Prostate gland (tissue), 2 donors: ENCODE results near the gene NEO1.

Experiments used
- POLR2A ChIP-seq: fragments of 450-650 bp; IDR thresholded peaks from one replicate; pipeline ENCODE4 v1.6.1; 2016; ENCODE audit warnings: antibody characterized with exemption, mild to moderate bottlenecking
- TF ChIP-seq, protein P1 (sequence below), 4 experiments: fragments of 200-600 bp in 2 of 4; fragments of 450-650 bp in 2 of 4; sonication (generic) in 2 of 4; IDR thresholded peaks; 1 replicate in 3 of 4; 2 replicates in 1 of 4; pipeline ENCODE4 v1.5.1; 2016 to 2019; ENCODE audit warnings: antibody characterized with exemption in 4 of 4, mild to moderate bottlenecking in 2 of 4, moderate library complexity in 2 of 4

- TF ChIP-seq POLR2A: no peak
- TF ChIP-seq, protein P1, sequence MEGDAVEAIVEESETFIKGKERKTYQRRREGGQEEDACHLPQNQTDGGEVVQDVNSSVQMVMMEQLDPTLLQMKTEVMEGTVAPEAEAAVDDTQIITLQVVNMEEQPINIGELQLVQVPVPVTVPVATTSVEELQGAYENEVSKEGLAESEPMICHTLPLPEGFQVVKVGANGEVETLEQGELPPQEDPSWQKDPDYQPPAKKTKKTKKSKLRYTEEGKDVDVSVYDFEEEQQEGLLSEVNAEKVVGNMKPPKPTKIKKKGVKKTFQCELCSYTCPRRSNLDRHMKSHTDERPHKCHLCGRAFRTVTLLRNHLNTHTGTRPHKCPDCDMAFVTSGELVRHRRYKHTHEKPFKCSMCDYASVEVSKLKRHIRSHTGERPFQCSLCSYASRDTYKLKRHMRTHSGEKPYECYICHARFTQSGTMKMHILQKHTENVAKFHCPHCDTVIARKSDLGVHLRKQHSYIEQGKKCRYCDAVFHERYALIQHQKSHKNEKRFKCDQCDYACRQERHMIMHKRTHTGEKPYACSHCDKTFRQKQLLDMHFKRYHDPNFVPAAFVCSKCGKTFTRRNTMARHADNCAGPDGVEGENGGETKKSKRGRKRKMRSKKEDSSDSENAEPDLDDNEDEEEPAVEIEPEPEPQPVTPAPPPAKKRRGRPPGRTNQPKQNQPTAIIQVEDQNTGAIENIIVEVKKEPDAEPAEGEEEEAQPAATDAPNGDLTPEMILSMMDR (IDR thresholded peaks at IDR 0.05): no peak
These were observed 195.1 kb downstream of the NEO1 start for GRCh38 chr15:73247331-73247730.
